ENCODE measurements around the gene GRIA1. TPM values are rescaled to one million over a fixed set of nuclear protein-coding genes. Genes with fewer than 3 reads are reported as not detected.

GRIA1 gene
- total and polyA plus RNA-seq, 2 of the 13 experiments (the other 11 are each of a cell fraction or from before 2014, with no cell fraction given): not detected

GRCh38 chr5:153623751-153624450 is 133.4 kb downstream of the GRIA1 start:
- no peak overlapping the region for H3K4me3 ChIP-seq (replicated peaks in 1 of 3; ENCODE audit: insufficient read depth in 1 of 3, low read depth in 2 of 3, low read length in 3 of 3)
- H4K20me1 ChIP-seq (ENCODE audit: insufficient read depth, low read length): no peaks in the 10 kb centered on the region
- DNase-seq (ENCODE audit: low spot score) (no peak), ATAC-seq (no peak), FAIRE-seq (no peak)
- TF ChIP-seq ZNF253 (CRISPR knock-in tag; IDR thresholded peaks at IDR 0.05; ENCODE audit: borderline replicate concordance) (no peak), ZGPAT (CRISPR knock-in tag; IDR thresholded peaks at IDR 0.05) (no peak), ZSCAN30 (CRISPR knock-in tag; IDR thresholded peaks at IDR 0.05) (no peak), SCMH1 (CRISPR knock-in tag; IDR thresholded peaks at IDR 0.05; ENCODE audit: borderline replicate concordance) (no peak)
- no peak overlapping the region for H2AFZ ChIP-seq (ENCODE audit: low read length)
- intact Hi-C loops (cut with micrococcal nuclease; ENCODE audit: unreplicated experiment) (no loop called here), in situ Hi-C loops (cut with HindIII; ENCODE audit: extremely low pct_ligation_motif_present, low pct_unique_long_range_greater_than_20kb) (no loop called here)
- WGBS (ENCODE audit: low lambda C conversion rate): 25% methylated on average over 5 of the region's 5 CpGs
- H3K27ac ChIP-seq (ENCODE audit: extremely low read length, insufficient read depth, low read length): no peak overlapping the region
- no peaks in the 10 kb centered on the region for H3K36me3 ChIP-seq (replicated peaks in 1 of 2; ENCODE audit: control insufficient read depth in 1 of 2, insufficient read depth in 2 of 2, low read length in 2 of 2)
- no TSS peak for BruUV-seq (replicated peaks)
- CTCF ChIA-PET (ENCODE audit: low intra/inter-chr PET ratio, low total read pairs): no interaction called here
- no peak overlapping the region for H3K9ac ChIP-seq (ENCODE audit: insufficient read depth, low read depth, low read length)
- no peaks in the 10 kb centered on the region for H3K79me2 ChIP-seq (ENCODE audit: insufficient read depth, low read length)
- H3K4me2 ChIP-seq (ENCODE audit: low read depth, low read length): no peak overlapping the region
- H3K4me1 ChIP-seq (ENCODE audit: insufficient read depth, low read length): no peaks in the 10 kb centered on the region
- no peaks in the 10 kb centered on the region for H3K27me3 ChIP-seq (ENCODE audit: control insufficient read depth in 1 of 2, insufficient read depth in 2 of 2, low read length in 2 of 2)
- H3K9me3 ChIP-seq (ENCODE audit: low read length): no peaks in the 10 kb centered on the region
- POLR2A ChIA-PET: no interaction called here

GRCh38 chr5:153624451-153624765 is 133.9 kb downstream of the GRIA1 start:
- ChIA-PET CTCF (ENCODE audit: low intra/inter-chr PET ratio, low total read pairs) (no interaction called here), POLR2A (no interaction called here)
- Histone ChIP-seq H3K4me3 (replicated peaks in 1 of 3; ENCODE audit: insufficient read depth in 1 of 3, low read depth in 2 of 3, low read length in 3 of 3) (no peak overlapping the region), H3K79me2 (ENCODE audit: insufficient read depth, low read length) (no peaks in the 10 kb centered on the region), H3K4me2 (ENCODE audit: low read depth, low read length) (no peak overlapping the region), H3K9me3 (ENCODE audit: low read length) (no peaks in the 10 kb centered on the region), H3K36me3 (replicated peaks in 1 of 2; ENCODE audit: control insufficient read depth in 1 of 2, insufficient read depth in 2 of 2, low read length in 2 of 2) (no peaks in the 10 kb centered on the region), H2AFZ (ENCODE audit: low read length) (no peak overlapping the region), H3K4me1 (ENCODE audit: insufficient read depth, low read length) (no peaks in the 10 kb centered on the region), H3K27me3 (ENCODE audit: control insufficient read depth in 1 of 2, insufficient read depth in 2 of 2, low read length in 2 of 2) (no peaks in the 10 kb centered on the region), H4K20me1 (ENCODE audit: insufficient read depth, low read length) (no peaks in the 10 kb centered on the region), H3K27ac (ENCODE audit: extremely low read length, insufficient read depth, low read length) (no peak overlapping the region), H3K9ac (ENCODE audit: insufficient read depth, low read depth, low read length) (no peak overlapping the region)
- intact Hi-C loops (cut with micrococcal nuclease; ENCODE audit: unreplicated experiment) (no loop called here), in situ Hi-C loops (cut with HindIII; ENCODE audit: extremely low pct_ligation_motif_present, low pct_unique_long_range_greater_than_20kb) (no loop called here)
- WGBS (ENCODE audit: low lambda C conversion rate): 32% methylated on average over 3 of the region's 3 CpGs
- DNase-seq (ENCODE audit: low spot score) (no peak), FAIRE-seq (no peak), ATAC-seq (no peak)
- no TSS peak for BruUV-seq (replicated peaks)
- TF ChIP-seq MED8 (CRISPR knock-in tag; IDR thresholded peaks at IDR 0.05; ENCODE audit: insufficient replicate concordance) (no peak), SNAI1 (CRISPR knock-in tag; IDR thresholded peaks at IDR 0.05; ENCODE audit: borderline replicate concordance) (no peak), PRDM10 (CRISPR knock-in tag; IDR thresholded peaks at IDR 0.05; ENCODE audit: low read depth) (no peak), TAF1 (CRISPR knock-in tag; IDR thresholded peaks at IDR 0.05) (no peak), LBX2 (CRISPR knock-in tag; IDR thresholded peaks at IDR 0.05; ENCODE audit: borderline replicate concordance) (no peak), RCOR2 (CRISPR knock-in tag; IDR thresholded peaks at IDR 0.05) (no peak), ZKSCAN8 (CRISPR knock-in tag; IDR thresholded peaks at IDR 0.05; ENCODE audit: borderline replicate concordance) (no peak)
